ENCODE data around the gene RAB11FIP3. TPM values are rescaled to one million over a fixed set of nuclear protein-coding genes. Genes with fewer than 3 reads are reported as not detected.
A peak's percentile ranks its signal among the peaks of the same experiment; 100 is the strongest.

RAB11FIP3 gene
- total RNA-seq, 1 experiment from 2014 or later = 12.7 TPM

- Histone ChIP-seq H3K9me2 (replicated peaks; ENCODE audit: low read length) (no peaks in the 10 kb centered on the region), H3F3A (ENCODE audit: low read length, unreplicated experiment) (no peaks in the 10 kb centered on the region), H3K36me3 (ENCODE audit: low read depth, low read length) (no peaks in the 10 kb centered on the region), H3K4me2 (ENCODE audit: low read length) (no peak overlapping the region), H2AFZ (ENCODE audit: low read length) (no peak overlapping the region), H3K27ac (ENCODE audit: low read length) (no peak overlapping the region), H4K20me1 (ENCODE audit: low read length) (no peaks in the 10 kb centered on the region), H3K4me3 (ENCODE audit: low read length) (no peak overlapping the region), H3K79me2 (ENCODE audit: low read length) (peaks cover 22% of the 10 kb centered on the region), H3K9ac (ENCODE audit: low read length) (no peak overlapping the region), H3K4me1 (ENCODE audit: insufficient read depth, low read length) (peaks cover 11% of the 10 kb centered on the region), H3K27me3 (ENCODE audit: low read length) (no peaks in the 10 kb centered on the region), H3K9me3 (ENCODE audit: low read length) (no peaks in the 10 kb centered on the region)
- no peak for TF ChIP-seq EZH2phosphoT487 (IDR thresholded peaks at IDR 0.05; ENCODE audit: borderline replicate concordance, low read length)
- POLR2A ChIA-PET (ENCODE audit: unreplicated experiment) = no interaction called here
- ATAC-seq = no peak
- intact Hi-C loops (cut with micrococcal nuclease) = no loop called here
- CTCF ChIA-PET = no interaction called here
- no TSS peak for BruUV-seq (replicated peaks)
- DNase-seq = no peak
Measured at GRCh38 chr16:378821-379182, 46.6 kb upstream of the RAB11FIP3 start.

- Histone ChIP-seq H3K27ac (ENCODE audit: low read length) (no peak overlapping the region), H2AFZ (ENCODE audit: low read length) (no peak overlapping the region), H3K9me2 (replicated peaks; ENCODE audit: low read length) (no peaks in the 10 kb centered on the region), H3F3A (ENCODE audit: low read length, unreplicated experiment) (no peaks in the 10 kb centered on the region), H3K4me1 (ENCODE audit: insufficient read depth, low read length) (peaks cover 14% of the 10 kb centered on the region), H3K4me3 (ENCODE audit: low read length) (no peak overlapping the region), H3K9me3 (ENCODE audit: low read length) (no peaks in the 10 kb centered on the region), H4K20me1 (ENCODE audit: low read length) (no peaks in the 10 kb centered on the region), H3K27me3 (ENCODE audit: low read length) (no peaks in the 10 kb centered on the region), H3K4me2 (ENCODE audit: low read length) (no peak overlapping the region), H3K79me2 (ENCODE audit: low read length) (peaks cover 22% of the 10 kb centered on the region), H3K9ac (ENCODE audit: low read length) (no peak overlapping the region), H3K36me3 (ENCODE audit: low read depth, low read length) (no peaks in the 10 kb centered on the region)
- TF ChIP-seq CTCF (conservative IDR thresholded peaks at IDR 0.05; ENCODE audit: low read depth, low read length) (no peak), EZH2 (IDR thresholded peaks at IDR 0.05; ENCODE audit: low read length, unreplicated experiment) (no peak), EZH2phosphoT487 (IDR thresholded peaks at IDR 0.05; ENCODE audit: borderline replicate concordance, low read length) (no peak)
- DNase-seq (no peak), ATAC-seq (no peak)
- POLR2A ChIA-PET (ENCODE audit: unreplicated experiment) = no interaction called here
- no TSS peak for BruUV-seq (replicated peaks)
- CTCF ChIA-PET = no interaction called here
- intact Hi-C loops (cut with micrococcal nuclease) = no loop called here
Measured at GRCh38 chr16:379183-379960, 46.1 kb upstream of the RAB11FIP3 start.

GRCh38 chr16:379961-380761, 45.3 kb upstream of the RAB11FIP3 start:
- ATAC-seq (no peak), DNase-seq (no peak)
- CTCF ChIA-PET = no interaction called here
- BruUV-seq (replicated peaks) = TSS peak; percentile 29
- no peaks in the 10 kb centered on the region for H3K9me2 ChIP-seq (replicated peaks; ENCODE audit: low read length)
- peak overlapping the region; percentile 71; the same call in 1 of the 2 replicates for H3K9ac ChIP-seq (ENCODE audit: low read length)
- no peaks in the 10 kb centered on the region for H3F3A ChIP-seq (ENCODE audit: low read length, unreplicated experiment)
- TF ChIP-seq EZH2phosphoT487 (IDR thresholded peaks at IDR 0.05; ENCODE audit: borderline replicate concordance, low read length) = no peak
- no peak for TF ChIP-seq EZH2 (IDR thresholded peaks at IDR 0.05; ENCODE audit: low read length, unreplicated experiment)
- TF ChIP-seq CTCF (conservative IDR thresholded peaks at IDR 0.05; ENCODE audit: low read depth, low read length) = no peak
- H3K36me3 ChIP-seq (ENCODE audit: low read depth, low read length) = no peaks in the 10 kb centered on the region
- peaks cover 22% of the 10 kb centered on the region for H3K79me2 ChIP-seq (ENCODE audit: low read length)
- no peaks in the 10 kb centered on the region for H3K27me3 ChIP-seq (ENCODE audit: low read length)
- POLR2A ChIA-PET (ENCODE audit: unreplicated experiment) = no interaction called here
- no peaks in the 10 kb centered on the region for H3K9me3 ChIP-seq (ENCODE audit: low read length)
- H3K27ac ChIP-seq (ENCODE audit: low read length) = no peak overlapping the region
- no peak overlapping the region for H2AFZ ChIP-seq (ENCODE audit: low read length)
- H3K4me2 ChIP-seq (ENCODE audit: low read length) = peak overlapping the region; percentile 91
- no peaks in the 10 kb centered on the region for H4K20me1 ChIP-seq (ENCODE audit: low read length)
- peak overlapping the region; percentile 84 for H3K4me3 ChIP-seq (ENCODE audit: low read length)
- peaks cover 14% of the 10 kb centered on the region for H3K4me1 ChIP-seq (ENCODE audit: insufficient read depth, low read length)
- intact Hi-C loops (cut with micrococcal nuclease) = no loop called here
